Tibial artery (tissue), 4 donors: ENCODE measurements around the gene SLC12A4.
A peak's percentile ranks its signal among the peaks of the same experiment; 100 is the strongest.
"Not testable (repeated sequence)": the region's sequence is repeated elsewhere in the genome, so short reads cannot be mapped to it uniquely, and the experiment has no call there.

Experiments used
- DNase-seq, 2 donors: peaks; one replicate each; pipeline ENCODE4 v3.0.0-alpha.2; 2019
- H3K27ac ChIP-seq, 2 donors: fragments of 200-600 bp; sonication (generic) in 1 of 2; 1 replicate in 1 of 2; 2 replicates in 1 of 2; pipeline ENCODE4 v1.5.1; 2018 to 2019; ENCODE audit warnings: mild to moderate bottlenecking in 1 of 2
- H3K27me3 ChIP-seq, 2 donors: fragments of 200-600 bp; sonication (generic) in 1 of 2; one replicate each; pipeline versions ENCODE4 v1.5.1 to v1.6.0; 2016 to 2019
- H3K36me3 ChIP-seq, 3 donors: fragments of 200-600 bp; sonication (generic) in 2 of 3; one replicate each; pipeline ENCODE4 v1.5.1; 2016 to 2019; ENCODE audit warnings: mild to moderate bottlenecking in 2 of 3
- H3K4me1 ChIP-seq, 4 donors: fragments of 200-600 bp; sonication (generic) in 2 of 4; 1 replicate in 3 of 4; 2 replicates in 1 of 4; pipeline ENCODE4 v1.5.1; 2016 to 2019
- H3K4me3 ChIP-seq, 2 donors: fragments of 200-600 bp; sonication (generic) in 1 of 2; 1 replicate in 1 of 2; 2 replicates in 1 of 2; pipeline ENCODE4 v1.5.1; 2018 to 2019; ENCODE audit warnings: mild to moderate bottlenecking in 2 of 2
- H3K9me3 ChIP-seq, 3 donors: fragments of 200-600 bp; sonication (generic) in 1 of 3; one replicate each; pipeline ENCODE4 v1.5.1; 2016 to 2019
- CTCF ChIP-seq, 2 experiments: fragments of 200-600 bp in 1 of 2; fragments of 450-650 bp in 1 of 2; IDR thresholded peaks; one replicate each; pipeline ENCODE4 v1.5.1; 2017 to 2019; ENCODE audit warnings: antibody characterized with exemption in 2 of 2, mild to moderate bottlenecking in 1 of 2, moderate library complexity in 1 of 2
- intact Hi-C: fragments of 100-400 bp; cut with DNase I; formaldehyde crosslinking; loops from one replicate; pipeline ENCODE4 v1.15.0; 2023; ENCODE audit warnings: low total_unique reads

SLC12A4 gene

GRCh38 chr16:68005211-68005610, 36.8 kb upstream of the SLC12A4 start:
- no peak for DNase-seq
- TF ChIP-seq CTCF (IDR thresholded peaks at IDR 0.05), result no peak
- intact Hi-C loops, result no loop called here
- H3K27me3 ChIP-seq, result no peaks in the 10 kb centered on the region
- no peak overlapping the region for H3K4me3 ChIP-seq
- no peaks in the 10 kb centered on the region for H3K36me3 ChIP-seq
- H3K27ac ChIP-seq, result no peak overlapping the region
- H3K9me3 ChIP-seq, result no peaks in the 10 kb centered on the region
- H3K4me1 ChIP-seq, result no peaks in the 10 kb centered on the region

GRCh38 chr16:68003031-68003430, 34.6 kb upstream of the SLC12A4 start:
- no peaks in the 10 kb centered on the region for H3K4me1 ChIP-seq
- no peak overlapping the region for H3K27ac ChIP-seq
- no peak for TF ChIP-seq CTCF (IDR thresholded peaks at IDR 0.05)
- H3K4me3 ChIP-seq, result no peak overlapping the region
- intact Hi-C loops, result no loop called here
- H3K9me3 ChIP-seq, result no peaks in the 10 kb centered on the region
- no peaks in the 10 kb centered on the region for H3K27me3 ChIP-seq
- no peak for DNase-seq
- no peaks in the 10 kb centered on the region for H3K36me3 ChIP-seq

- TF ChIP-seq CTCF (IDR thresholded peaks at IDR 0.05), result no peak
- Histone ChIP-seq H3K4me3 (no peak overlapping the region), H3K27ac (no peak overlapping the region), H3K36me3 (no peaks in the 10 kb centered on the region), H3K4me1 (no peaks in the 10 kb centered on the region), H3K27me3 (no peaks in the 10 kb centered on the region), H3K9me3 (no peaks in the 10 kb centered on the region)
- intact Hi-C loops, result no loop called here
- no peak for DNase-seq
These were observed 32.0 kb upstream of the SLC12A4 start for GRCh38 chr16:68000450-68000849.

- TF ChIP-seq CTCF (IDR thresholded peaks at IDR 0.05), result no peak
- Histone ChIP-seq H3K9me3 (no peaks in the 10 kb centered on the region), H3K27me3 (no peaks in the 10 kb centered on the region), H3K4me3 (no peak overlapping the region), H3K4me1 (no peaks in the 10 kb centered on the region), H3K27ac (no peak overlapping the region), H3K36me3 (no peaks in the 10 kb centered on the region)
- DNase-seq, result no peak
- intact Hi-C loops, result no loop called here
These were observed 31.5 kb upstream of the SLC12A4 start for GRCh38 chr16:67999985-68000384.

- intact Hi-C loops, H3K27ac ChIP-seq: not testable (repeated sequence)
- peak in 1 of 2 donors; percentile 46 for DNase-seq
These were observed 30.6 kb upstream of the SLC12A4 start, which contains the start of gene DPEP2 for GRCh38 chr16:67998779-67999688. Gene DPEP2, minus strand, starts transcription at chr16:67999484. Its CDS starts 6,272 bp downstream, at chr16:67993212.

GRCh38 chr16:67998231-67998778, 29.9 kb upstream of the SLC12A4 start:
- H3K36me3 ChIP-seq, H3K4me1 ChIP-seq, H3K27me3 ChIP-seq, H3K9me3 ChIP-seq, intact Hi-C loops, H3K4me3 ChIP-seq, DNase-seq, H3K27ac ChIP-seq: not testable (repeated sequence)

More at GRCh38 chr16:67998779-67999688, 30.6 kb upstream of the SLC12A4 start, which contains the start of gene DPEP2:
- H3K36me3 ChIP-seq, H3K4me1 ChIP-seq, H3K27me3 ChIP-seq, H3K9me3 ChIP-seq, H3K4me3 ChIP-seq: not testable (repeated sequence)
